GM06990 (cell line): ENCODE results near the gene SLC4A8.

Experiments
- DNase-seq: peaks from one replicate; pipeline ENCODE4 v3.0.0-alpha.2; 2011; ENCODE audit not compliant: insufficient read length; ENCODE audit errors: extremely low read depth
- H3K27me3 ChIP-seq: replicated peaks from 2 replicates; pipeline ENCODE4 v1.6.0; 2011; ENCODE audit warnings: low read length; ENCODE audit not compliant: control insufficient read depth, insufficient read depth
- H3K36me3 ChIP-seq: 2 replicates; pipeline ENCODE4 v1.5.1; 2011; ENCODE audit warnings: low read length; ENCODE audit not compliant: control insufficient read depth, insufficient read depth
- H3K4me3 ChIP-seq: replicated peaks from 2 replicates; pipeline ENCODE4 v1.5.1; 2011; ENCODE audit warnings: low read depth, mild to moderate bottlenecking, control low read depth, low read length
- CTCF ChIP-seq: IDR thresholded peaks from 2 replicates; pipeline ENCODE4 v1.5.1; 2011; ENCODE audit warnings: low read length, control low read depth, mild to moderate bottlenecking, inconsistent platforms; ENCODE audit not compliant: insufficient read depth, poor library complexity, severe bottlenecking

SLC4A8 gene

GRCh38 chr12:51530208-51530607 is 105.6 kb downstream of the SLC4A8 start:
- no peaks in the 10 kb centered on the region; the same call in 1 of the 2 replicates for H3K27me3 ChIP-seq
- no peaks in the 10 kb centered on the region for H3K36me3 ChIP-seq
- TF ChIP-seq CTCF = no peak
- no peak overlapping the region for H3K4me3 ChIP-seq
- DNase-seq = no peak

DNA sequence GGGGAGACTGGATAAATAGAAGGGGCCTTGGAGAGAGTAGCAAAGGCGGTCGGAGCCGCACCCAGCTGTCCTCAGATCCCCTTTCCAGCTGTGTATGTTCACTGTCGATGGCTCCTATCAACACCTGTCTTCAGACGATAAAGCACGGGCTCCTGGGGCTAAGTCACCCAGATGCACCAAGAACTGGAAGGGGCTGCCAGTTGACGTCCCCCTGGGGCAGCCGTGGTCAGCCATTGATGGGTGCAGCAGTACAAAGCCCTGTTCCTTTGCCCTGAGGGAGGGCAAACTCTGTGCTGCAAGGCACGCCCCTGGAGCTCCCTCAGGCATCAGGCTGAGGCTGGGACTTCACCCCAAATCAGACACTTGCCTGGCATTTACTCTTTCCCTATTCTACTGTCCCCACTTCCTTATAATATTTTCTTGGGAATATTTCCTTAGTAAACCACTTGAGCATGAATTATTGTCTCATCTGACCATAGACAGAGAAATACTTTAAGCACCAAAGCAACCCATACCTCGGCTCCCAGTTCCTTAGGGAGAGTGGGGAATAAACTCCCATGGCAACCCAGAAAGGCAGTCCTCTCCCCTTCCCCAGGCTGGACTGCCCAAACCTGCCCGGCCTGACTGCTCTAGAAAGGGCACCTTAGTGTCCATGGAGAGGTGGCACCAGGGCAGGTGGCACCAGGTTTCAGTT is 106.8 kb downstream of the SLC4A8 start:
- TF ChIP-seq CTCF = no peak

GRCh38 chr12:51531978-51532497 is 107.4 kb downstream of the SLC4A8 start:
- no peaks in the 10 kb centered on the region; the same call in 1 of the 2 replicates for H3K27me3 ChIP-seq
- no peaks in the 10 kb centered on the region for H3K36me3 ChIP-seq
- TF ChIP-seq CTCF = peak; percentile 94
- no peak overlapping the region for H3K4me3 ChIP-seq
- peak; percentile 52 for DNase-seq

More for the DNA sequence above, 106.8 kb downstream of the SLC4A8 start:
- Histone ChIP-seq H3K36me3 (no peaks in the 10 kb centered on the region), H3K4me3 (no peak overlapping the region), H3K27me3 (no peaks in the 10 kb centered on the region; the same call in 1 of the 2 replicates)
- DNase-seq = no peak

DNA sequence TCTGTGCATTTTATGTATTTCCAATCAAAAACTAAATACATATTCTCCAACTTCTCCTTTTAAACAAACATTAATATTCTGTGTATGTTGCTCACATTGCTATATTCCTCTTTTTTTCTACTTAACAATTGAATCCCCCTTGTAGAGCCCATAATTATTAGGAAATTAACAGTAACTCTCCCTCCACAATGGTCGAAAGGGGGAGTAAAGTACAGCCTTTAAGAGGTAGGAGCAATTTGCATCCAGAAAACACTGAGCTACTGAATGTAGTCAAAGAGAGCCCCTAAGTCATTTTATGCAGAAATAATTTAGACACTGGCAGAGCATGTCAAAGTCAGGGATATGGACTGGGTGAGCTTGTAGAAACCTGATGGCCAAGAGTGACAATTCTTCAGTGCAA is 109.2 kb downstream of the SLC4A8 start:
- no peak for DNase-seq
- Histone ChIP-seq H3K36me3 (no peaks in the 10 kb centered on the region), H3K4me3 (no peak overlapping the region), H3K27me3 (peaks cover 2% of the 10 kb centered on the region)
- no peak for TF ChIP-seq CTCF

- no peak for TF ChIP-seq CTCF
- Histone ChIP-seq H3K27me3 (peaks cover 4% of the 10 kb centered on the region), H3K36me3 (no peaks in the 10 kb centered on the region), H3K4me3 (no peak overlapping the region)
- no peak for DNase-seq
These were observed 109.8 kb downstream of the SLC4A8 start for GRCh38 chr12:51534216-51535074.
